SK-N-SH (cell line): Measurements from ENCODE around the gene PPP1CA. TPM values are rescaled to one million over a fixed set of nuclear protein-coding genes. Genes with fewer than 3 reads are reported as not detected.

ENCODE experiments used
- CTCF ChIA-PET: fragments of 300-600, 350-600 bp; formaldehyde crosslinking; extraction: SDS; loops from one replicate; lab custom pipeline; 2021; lab: Yijun Ruan, JAX
- POLR2A ChIA-PET: fragments of 350-600 bp; sonication (Branson Sonifier 250); formaldehyde crosslinking; extraction: SDS; loops from one replicate; lab custom pipeline; 2020; ENCODE audit warnings: antibody characterized with exemption, inconsistent platforms; lab: Yijun Ruan, JAX
- DNase-seq: peaks from one replicate; pipeline ENCODE4 v3.0.0; 2012
- H2AFZ ChIP-seq: fragments of 200-600 bp; sonication (generic); 2 replicates; pipeline ENCODE4 v1.8.1; 2016; ENCODE audit warnings: antibody characterized with exemption, mild to moderate bottlenecking, low read depth
- H3F3A ChIP-seq: fragments of 200-600 bp; sonication (generic); replicated peaks from 2 replicates; pipeline ENCODE3; 2016; ENCODE audit warnings: antibody characterized with exemption, mild to moderate bottlenecking; ENCODE audit not compliant: insufficient read depth
- H3K27ac ChIP-seq, 2 experiments: fragments of 200-500 bp in 1 of 2; fragments of 200-600 bp in 1 of 2; sonication (Bioruptor generic) in 1 of 2; sonication (generic), shearing (Covaris generic) in 1 of 2; 2 replicates each; pipeline versions ENCODE4 v1.5.1 to v1.6.1; 2014 to 2016; ENCODE audit warnings: low read depth in 2 of 2, inconsistent platforms in 1 of 2, low read length in 1 of 2, mild to moderate bottlenecking in 1 of 2, mixed read lengths in 1 of 2
- H3K27me3 ChIP-seq: fragments of 200-600 bp; sonication (generic), shearing (Covaris generic); 2 replicates; pipeline ENCODE4 v1.6.1; 2016; ENCODE audit warnings: mixed run types; ENCODE audit not compliant: insufficient read depth
- H3K36me3 ChIP-seq, 2 experiments: fragments of 200-500 bp in 1 of 2; fragments of 200-600 bp in 1 of 2; sonication (Bioruptor generic) in 1 of 2; sonication (generic) in 1 of 2; replicated peaks in 1 of 2; 2 replicates each; pipeline versions ENCODE3 to v1.5.1; 2014 to 2016; ENCODE audit warnings: low read length in 1 of 2, mild to moderate bottlenecking in 1 of 2; ENCODE audit not compliant: insufficient read depth in 2 of 2, control insufficient read depth in 1 of 2
- H3K4me1 ChIP-seq, 2 experiments: fragments of 200-500 bp in 1 of 2; fragments of 200-600 bp in 1 of 2; sonication (Bioruptor generic) in 1 of 2; sonication (generic), shearing (Covaris generic) in 1 of 2; 2 replicates each; pipeline versions ENCODE4 v1.5.1 to v1.6.1; 2014 to 2016; ENCODE audit warnings: low read depth in 1 of 2, low read length in 1 of 2, mixed run types in 1 of 2; ENCODE audit not compliant: insufficient read depth in 2 of 2, control insufficient read depth in 1 of 2
- H3K4me2 ChIP-seq: fragments of 200-600 bp; sonication (generic), shearing (Covaris generic); 2 replicates; pipeline ENCODE4 v1.6.1; 2017; ENCODE audit warnings: mixed run types
- H3K4me3 ChIP-seq, 2 experiments: fragments of 200-500 bp in 1 of 2; fragments of 200-600 bp in 1 of 2; sonication (Bioruptor generic) in 1 of 2; sonication (generic), shearing (Covaris generic) in 1 of 2; 2 replicates each; pipeline versions ENCODE4 v1.5.1 to v1.8.1; 2014 to 2016; ENCODE audit warnings: low read depth in 2 of 2, inconsistent platforms in 1 of 2, low read length in 1 of 2, mild to moderate bottlenecking in 1 of 2, mixed read lengths in 1 of 2, moderate library complexity in 1 of 2
- H3K79me2 ChIP-seq: fragments of 200-600 bp; sonication (generic); 2 replicates; pipeline ENCODE4 v1.8.1; 2017; ENCODE audit warnings: mild to moderate bottlenecking; ENCODE audit not compliant: insufficient read depth
- H3K9ac ChIP-seq: fragments of 200-600 bp; sonication (generic); 2 replicates; pipeline ENCODE4 v1.6.1; 2017; ENCODE audit warnings: mixed run types
- H3K9me2 ChIP-seq: fragments of 200-600 bp; sonication (generic); 2 replicates; pipeline ENCODE4 v1.6.1; 2017; ENCODE audit warnings: mixed run types
- H3K9me3 ChIP-seq: fragments of 200-600 bp; sonication (generic); 2 replicates; pipeline ENCODE4 v1.6.1; 2017; ENCODE audit warnings: mixed run types, mild to moderate bottlenecking, moderate library complexity
- H4K20me1 ChIP-seq: fragments of 200-600 bp; sonication (generic); 2 replicates; pipeline ENCODE4 v1.6.1; 2017; ENCODE audit warnings: mild to moderate bottlenecking, mixed run types; ENCODE audit not compliant: insufficient read depth
- CHD2 ChIP-seq: fragments of 150-350 bp; IDR thresholded peaks from 2 replicates; pipeline ENCODE4 v1.6.1; 2018; ENCODE audit warnings: low read length; ENCODE audit not compliant: partially characterized antibody
- FOSL2 ChIP-seq: IDR thresholded peaks from 2 replicates; pipeline ENCODE4 v1.4.0; 2012; ENCODE audit warnings: low read depth, mild to moderate bottlenecking, moderate library complexity, borderline replicate concordance
- FOXM1 ChIP-seq: IDR thresholded peaks from 2 replicates; pipeline ENCODE4 v1.4.0; 2012; ENCODE audit warnings: low read depth, mild to moderate bottlenecking
- GATA2 ChIP-seq: sonication (generic); formaldehyde crosslinking; IDR thresholded peaks from 2 replicates; pipeline ENCODE4 v1.5.0; 2020; ENCODE audit warnings: mild to moderate bottlenecking, missing genetic modification reagents
- MXI1 ChIP-seq: IDR thresholded peaks from 2 replicates; pipeline ENCODE4 v1.6.1; 2012; ENCODE audit warnings: mild to moderate bottlenecking, low read depth, low read length, improper control_type of control experiment
- RAD21 ChIP-seq: IDR thresholded peaks from 2 replicates; pipeline ENCODE4 v1.6.1; 2012; ENCODE audit warnings: mild to moderate bottlenecking, low read length
- REST ChIP-seq: IDR thresholded peaks from 2 replicates; pipeline ENCODE4 v1.6.1; 2012; ENCODE audit warnings: mild to moderate bottlenecking, low read depth, low read length, moderate library complexity
- RFX5 ChIP-seq: IDR thresholded peaks from 2 replicates; pipeline ENCODE4 v1.6.1; 2012; ENCODE audit warnings: mild to moderate bottlenecking, improper control_type of control experiment, low read length
- SIN3A ChIP-seq: IDR thresholded peaks from 2 replicates; pipeline ENCODE4 v1.6.1; 2012; ENCODE audit warnings: low read depth, mild to moderate bottlenecking, low read length, moderate library complexity, borderline replicate concordance
- TAF1 ChIP-seq: IDR thresholded peaks from 2 replicates; pipeline ENCODE4 v1.6.1; 2012; ENCODE audit warnings: low read depth, mild to moderate bottlenecking, low read length, moderate library complexity, borderline replicate concordance
- WGBS: methylation state at CpG from one replicate; pipeline ENCODE4 v1.1.6; 2017; ENCODE audit warnings: low lambda C conversion rate; 5-methylcytosine and 5-hydroxymethylcytosine counted together
- polyA plus RNA-seq, 3 experiments: library from polyadenylated mRNA; depleted of rRNA; stranded (reverse); fragments of >200 nt; gene quantifications; 2 replicates each; pipeline ENCODE4 v1.2.3, GENCODE V29; 2012
- TF ChIP-seq, protein P1 (sequence below): IDR thresholded peaks from 2 replicates; pipeline ENCODE4 v1.4.0; 2012; ENCODE audit warnings: low read depth

Gene PPP1CA
- polyA plus RNA-seq, 1 of the 3 experiments (the other 2 are of a cell fraction), result 261 TPM

- H3K4me2 ChIP-seq, result no peak overlapping the region
- H3K9ac ChIP-seq, result no peak overlapping the region
- no peak overlapping the region for H3K4me3 ChIP-seq
- H3K27ac ChIP-seq, result no peak overlapping the region
- peaks cover 6 to 24% of the 10 kb centered on the region in 2 experiments; a peak in 2 of 4 replicates for H3K4me1 ChIP-seq
- TF ChIP-seq MXI1, result no peak
- no peaks in the 10 kb centered on the region for H3K9me3 ChIP-seq
- peaks cover 8 to 22% of the 10 kb centered on the region in 2 experiments for H3K36me3 ChIP-seq
- no peaks in the 10 kb centered on the region for H3K9me2 ChIP-seq
- no peaks in the 10 kb centered on the region for H3K27me3 ChIP-seq
- no peak overlapping the region for H2AFZ ChIP-seq
- H3K79me2 ChIP-seq, result peaks cover 34% of the 10 kb centered on the region
- CTCF ChIA-PET, result interaction anchor here (1.2 to 4.9 kb wide), 3 partner anchors 13 to 74 kb away, joined by 3 to 29 read pairs (median 5); partner anchors contain the start of gene TMEM134
- H3F3A ChIP-seq, result peaks cover 11% of the 10 kb centered on the region
- DNase-seq, result no peak
- peaks cover 13% of the 10 kb centered on the region for H4K20me1 ChIP-seq
- POLR2A ChIA-PET, result interaction anchor here (1.1 kb wide), 1 partner anchor 25 kb away, joined by 3 read pairs; no protein-coding TSS in a partner anchor
- 98% methylated on average over 10 of the region's 19 CpGs for WGBS
These were observed 6.0 kb downstream of the PPP1CA start for GRCh38 chr11:67395555-67396258.

DNA sequence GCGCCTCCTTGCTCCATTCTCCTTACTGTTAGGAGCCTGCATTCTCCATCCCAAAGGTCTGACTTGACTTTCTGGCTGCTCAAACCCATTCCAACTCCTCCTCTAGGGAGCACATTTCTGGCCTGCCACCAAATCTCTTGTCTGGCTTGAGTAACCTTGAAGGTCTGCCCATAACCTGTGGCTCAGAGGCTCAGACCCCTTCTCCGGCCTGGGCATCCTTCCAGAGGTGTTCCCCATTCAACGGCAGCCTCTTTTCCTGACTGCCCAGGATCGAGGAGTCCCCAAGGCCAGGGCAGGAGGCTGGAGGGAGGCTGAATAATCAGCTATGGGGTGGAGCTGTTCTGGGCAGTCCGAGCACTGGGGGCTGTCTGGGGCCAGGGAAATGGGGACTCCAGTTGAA, 7.7 kb downstream of the PPP1CA start:
- H3K9me3 ChIP-seq, result no peaks in the 10 kb centered on the region
- ChIA-PET CTCF (interaction anchor here (2.5 kb wide), 1 partner anchor 11 kb away, joined by 6 read pairs; no protein-coding TSS in a partner anchor), POLR2A (no interaction called here)
- H3K4me3 ChIP-seq, result no peak overlapping the region
- no peak for TF ChIP-seq TAF1
- TF ChIP-seq RFX5, result no peak
- no peak for TF ChIP-seq REST
- TF ChIP-seq, protein P1, sequence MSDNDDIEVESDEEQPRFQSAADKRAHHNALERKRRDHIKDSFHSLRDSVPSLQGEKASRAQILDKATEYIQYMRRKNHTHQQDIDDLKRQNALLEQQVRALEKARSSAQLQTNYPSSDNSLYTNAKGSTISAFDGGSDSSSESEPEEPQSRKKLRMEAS, result no peak
- no peak for TF ChIP-seq FOXM1
- no peak for TF ChIP-seq GATA2 (CRISPR knock-in tag)
- no peak for TF ChIP-seq RAD21
- TF ChIP-seq CHD2, result no peak
- no peak for TF ChIP-seq SIN3A
- no peak for TF ChIP-seq FOSL2
- no peak for DNase-seq
- no peak overlapping the region for H2AFZ ChIP-seq
- H4K20me1 ChIP-seq, result no peaks in the 10 kb centered on the region
- H3K9me2 ChIP-seq, result no peaks in the 10 kb centered on the region
- no peak overlapping the region for H3K4me2 ChIP-seq
- peaks cover 0 to 13% of the 10 kb centered on the region in 2 experiments; a peak in 1 of 4 replicates for H3K4me1 ChIP-seq
- H3K36me3 ChIP-seq, result peaks cover 8 to 18% of the 10 kb centered on the region in 2 experiments
- H3K79me2 ChIP-seq, result peaks cover 23% of the 10 kb centered on the region
- no peaks in the 10 kb centered on the region for H3K27me3 ChIP-seq
- no peak overlapping the region for H3K27ac ChIP-seq
- 70% methylated on average over 4 of the region's 5 CpGs for WGBS
- peaks cover 12% of the 10 kb centered on the region for H3F3A ChIP-seq
- H3K9ac ChIP-seq, result no peak overlapping the region
